H9 (cell line): Measurements from ENCODE around the gene GPLD1. TPM values are rescaled to one million over a fixed set of nuclear protein-coding genes. Genes with fewer than 3 reads are reported as not detected.

ENCODE experiments used
- DNase-seq: peaks from one replicate; pipeline ENCODE4 v3.0.0-alpha.2; 2017
- H2AFZ ChIP-seq: one replicate; pipeline ENCODE4 v1.6.1; 2013; ENCODE audit warnings: mild to moderate bottlenecking, low read length, control low read depth, moderate library complexity
- H2AK5ac ChIP-seq: 2 replicates; pipeline ENCODE4 v1.6.1; 2013; ENCODE audit warnings: low read length, control low read depth, mixed read lengths; ENCODE audit not compliant: insufficient read length
- H2BK120ac ChIP-seq: one replicate; pipeline ENCODE4 v1.6.1; 2013; ENCODE audit warnings: low read depth, mild to moderate bottlenecking, low read length, control low read depth, inconsistent platforms; ENCODE audit not compliant: poor library complexity, severe bottlenecking
- H2BK12ac ChIP-seq: 2 replicates; pipeline ENCODE4 v1.6.1; 2013; ENCODE audit warnings: low read length, control low read depth, mixed read lengths, low read depth; ENCODE audit not compliant: insufficient read length
- H2BK15ac ChIP-seq: 2 replicates; pipeline ENCODE4 v1.6.1; 2013; ENCODE audit warnings: low read depth, low read length, control low read depth
- H2BK20ac ChIP-seq: one replicate; pipeline ENCODE4 v1.6.1; 2013; ENCODE audit warnings: low read depth, mild to moderate bottlenecking, low read length, control low read depth, inconsistent platforms; ENCODE audit not compliant: poor library complexity, severe bottlenecking
- H2BK5ac ChIP-seq: 2 replicates; pipeline ENCODE4 v1.6.1; 2013; ENCODE audit warnings: low read length, control low read depth, mixed read lengths; ENCODE audit not compliant: insufficient read length
- H3K14ac ChIP-seq: 2 replicates; pipeline ENCODE4 v1.6.1; 2013; ENCODE audit warnings: low read length, control low read depth; ENCODE audit not compliant: insufficient read depth
- H3K18ac ChIP-seq: 2 replicates; pipeline ENCODE4 v1.6.1; 2013; ENCODE audit warnings: low read depth, mild to moderate bottlenecking, mixed read lengths, low read length, control low read depth; ENCODE audit not compliant: insufficient read length
- H3K23ac ChIP-seq: 2 replicates; pipeline ENCODE4 v1.6.1; 2013; ENCODE audit warnings: low read length, control low read depth, mixed read lengths, low read depth; ENCODE audit not compliant: insufficient read length
- H3K23me2 ChIP-seq: 2 replicates; pipeline ENCODE4 v1.6.1; 2013; ENCODE audit warnings: low read depth, mild to moderate bottlenecking, mixed read lengths, low read length, control low read depth; ENCODE audit not compliant: insufficient read length, poor library complexity, severe bottlenecking
- H3K27ac ChIP-seq: 2 replicates; pipeline ENCODE4 v1.5.1; 2013; ENCODE audit warnings: low read length, control low read depth, mixed read lengths, low read depth; ENCODE audit not compliant: insufficient read length
- H3K27me3 ChIP-seq: 2 replicates; pipeline ENCODE4 v1.6.1; 2013; ENCODE audit warnings: low read length, control low read depth, inconsistent platforms; ENCODE audit not compliant: insufficient read depth
- H3K4ac ChIP-seq: 2 replicates; pipeline ENCODE4 v1.6.1; 2013; ENCODE audit warnings: low read depth, mild to moderate bottlenecking, control low read depth, inconsistent platforms, low read length, moderate library complexity
- H3K4me1 ChIP-seq: 2 replicates; pipeline ENCODE4 v1.6.1; 2013; ENCODE audit warnings: low read length, control low read depth, inconsistent platforms; ENCODE audit not compliant: insufficient read depth
- H3K4me2 ChIP-seq: 2 replicates; pipeline ENCODE4 v1.6.1; 2013; ENCODE audit warnings: low read length, control low read depth, mixed read lengths; ENCODE audit not compliant: insufficient read length, insufficient read depth
- H3K56ac ChIP-seq: 2 replicates; pipeline ENCODE4 v1.6.1; 2013; ENCODE audit warnings: low read depth, mild to moderate bottlenecking, mixed read lengths, low read length, control low read depth; ENCODE audit not compliant: insufficient read length
- H3K79me1 ChIP-seq: 2 replicates; pipeline ENCODE4 v1.6.1; 2013; ENCODE audit warnings: low read depth, mild to moderate bottlenecking, moderate library complexity, low read length, control low read depth, inconsistent platforms; ENCODE audit not compliant: insufficient read depth, poor library complexity, severe bottlenecking
- H3K79me2 ChIP-seq: 2 replicates; pipeline ENCODE4 v1.6.1; 2013; ENCODE audit warnings: low read length, control low read depth, inconsistent platforms; ENCODE audit not compliant: insufficient read depth
- H3K9ac ChIP-seq: 2 replicates; pipeline ENCODE4 v1.6.1; 2013; ENCODE audit warnings: low read length, control low read depth, mixed read lengths; ENCODE audit not compliant: insufficient read length; ENCODE audit errors: extremely low read depth
- H3K9me3 ChIP-seq: one replicate; pipeline ENCODE4 v1.6.1; 2013; ENCODE audit warnings: low read depth, low read length, inconsistent platforms; ENCODE audit not compliant: control insufficient read depth
- H3T11ph ChIP-seq: one replicate; pipeline ENCODE4 v1.6.1; 2013; ENCODE audit warnings: mild to moderate bottlenecking, low read length, control low read depth, inconsistent platforms
- H4K20me1 ChIP-seq: one replicate; pipeline ENCODE4 v1.6.1; 2013; ENCODE audit not compliant: control insufficient read depth, insufficient read length, insufficient read depth
- H4K5ac ChIP-seq: 2 replicates; pipeline ENCODE4 v1.6.1; 2013; ENCODE audit warnings: low read depth, mild to moderate bottlenecking, mixed read lengths, low read length, control low read depth; ENCODE audit not compliant: insufficient read length
- H4K8ac ChIP-seq: replicated peaks from 2 replicates; pipeline ENCODE4 v1.6.1; 2013; ENCODE audit warnings: low read length, control low read depth, mixed read lengths, low read depth; ENCODE audit not compliant: insufficient read length
- H4K91ac ChIP-seq: 2 replicates; pipeline ENCODE4 v1.6.1; 2013; ENCODE audit warnings: low read depth, mild to moderate bottlenecking, moderate library complexity, mixed read lengths, low read length, control low read depth; ENCODE audit not compliant: insufficient read length
- H3K27ac Mint-ChIP-seq, 3 experiments: 2 replicates in 2 of 3; 3 replicates in 1 of 3; pipeline ENCODE4 v1.8.0; 2020 to 2021; ENCODE audit warnings: mixed read lengths in 3 of 3, mild to moderate bottlenecking in 1 of 3, moderate library complexity in 1 of 3
- H3K27me3 Mint-ChIP-seq: 2 replicates; pipeline ENCODE4 v1.8.0; 2021; ENCODE audit warnings: low read depth, mild to moderate bottlenecking, moderate library complexity, mixed read lengths
- H3K36me3 Mint-ChIP-seq, 3 experiments: 2 replicates in 2 of 3; 3 replicates in 1 of 3; pipeline ENCODE4 v1.8.0; 2020 to 2021; ENCODE audit warnings: low read depth in 3 of 3, mixed read lengths in 3 of 3; ENCODE audit not compliant: insufficient read depth in 1 of 3
- H3K4me1 Mint-ChIP-seq, 2 experiments: 2 replicates each; pipeline ENCODE4 v1.8.0; 2020; ENCODE audit warnings: mixed read lengths in 2 of 2
- H3K4me3 Mint-ChIP-seq, 2 experiments: 2 replicates in 1 of 2; 3 replicates in 1 of 2; pipeline ENCODE4 v1.8.0; 2020 to 2021; ENCODE audit warnings: mild to moderate bottlenecking in 2 of 2, mixed read lengths in 2 of 2, moderate library complexity in 1 of 2
- H3K9me3 Mint-ChIP-seq, 2 experiments: 2 replicates in 1 of 2; 3 replicates in 1 of 2; pipeline ENCODE4 v1.8.0; 2020; ENCODE audit warnings: mild to moderate bottlenecking in 2 of 2, mixed read lengths in 2 of 2, moderate library complexity in 1 of 2
- WGBS: extraction: QIAGEN DNeasy Blood & Tissue Kit; methylation state at CpG from one replicate; pipeline ENCODE4 v1.1.7; 2013; ENCODE audit warnings: missing lambda C conversion rate, low lambda C conversion rate, mixed read lengths; ENCODE audit not compliant: insufficient read length; ENCODE audit errors: extremely low coverage; 5-methylcytosine and 5-hydroxymethylcytosine counted together
- total RNA-seq: library from RNA; stranded (reverse); gene quantifications from 2 replicates; pipeline ENCODE4 v1.2.1, GENCODE V29; 2021
- TF ChIP-seq, protein P1 (sequence below): fragments of 200-600 bp; sonication (generic); conservative IDR thresholded peaks from 3 replicates; pipeline ENCODE4 v1.8.0; 2021; ENCODE audit warnings: antibody characterized with exemption, mild to moderate bottlenecking

GPLD1 gene
- total RNA-seq, 1 experiment from 2014 or later: 8.0 TPM

DNA sequence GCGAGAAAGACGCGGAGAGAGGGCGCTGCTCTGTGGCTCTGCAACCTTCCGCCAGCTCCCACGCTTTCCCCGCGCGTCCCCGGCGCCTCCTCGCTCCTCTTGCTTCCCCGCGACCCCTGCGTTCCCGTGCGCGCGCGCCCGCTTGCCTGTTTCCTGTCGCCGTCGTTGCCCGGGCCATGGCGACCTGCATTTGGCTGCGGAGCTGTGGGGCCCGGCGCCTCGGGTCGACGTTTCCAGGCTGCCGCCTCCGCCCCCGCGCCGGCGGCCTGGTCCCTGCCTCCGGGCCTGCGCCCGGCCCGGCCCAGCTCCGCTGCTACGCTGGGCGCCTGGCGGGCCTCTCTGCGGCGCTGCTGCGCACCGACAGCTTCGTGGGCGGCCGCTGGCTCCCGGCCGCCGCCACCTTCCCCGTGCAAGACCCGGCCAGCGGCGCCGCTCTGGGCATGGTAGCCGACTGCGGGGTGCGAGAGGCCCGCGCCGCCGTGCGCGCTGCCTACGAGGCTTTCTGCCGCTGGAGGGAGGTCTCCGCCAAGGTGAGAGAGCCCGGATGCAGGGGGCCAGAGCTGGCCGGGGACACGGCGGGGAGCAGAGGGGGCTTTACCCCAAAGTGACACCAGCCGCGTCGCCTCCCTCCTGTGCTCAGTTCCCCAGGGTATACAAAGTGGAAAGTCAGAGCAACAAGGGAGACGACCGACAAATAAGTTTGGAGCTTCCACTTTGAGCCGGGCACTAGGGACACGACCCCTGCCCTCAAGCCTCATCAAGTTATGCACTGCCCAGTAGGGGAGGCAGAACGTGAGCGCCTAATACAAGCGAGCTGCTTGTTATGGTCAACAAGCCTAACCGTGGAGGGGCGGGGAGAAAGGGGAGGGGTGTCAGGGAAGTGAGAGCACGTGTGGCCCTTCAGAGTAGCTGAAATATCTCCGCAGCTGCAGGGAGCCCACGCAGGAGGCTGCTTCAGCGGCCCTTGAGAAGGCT is 5.7 kb upstream of the GPLD1 start, which contains the start of gene ALDH5A1:
ALDH5A1 (plus strand) TSS at position 149 of the 975 bp plus-strand sequence; CDS start at position 177, 28 bp downstream.
- Histone ChIP-seq H2BK20ac (no peak within 1 kb of the TSS), H3K18ac (peak within 1 kb of the TSS; percentile 77), H3K27me3 (peaks cover 4% of the 10 kb centered on the region; the same call in 1 of the 2 replicates), H2BK120ac (no peak within 1 kb of the TSS), H2BK5ac (no peak within 1 kb of the TSS), H3K79me1 (no peaks in the 10 kb centered on the region), H2AK5ac (no peak within 1 kb of the TSS), H3K4me1 (no peaks in the 10 kb centered on the region), H3T11ph (no peak within 1 kb of the TSS), H3K9me3 (no peaks in the 10 kb centered on the region), H2BK15ac (no peak within 1 kb of the TSS), H2AFZ (no peak within 1 kb of the TSS), H3K56ac (no peak within 1 kb of the TSS), H3K4ac (no peak within 1 kb of the TSS), H3K14ac (peak within 1 kb of the TSS; percentile 76; the same call in 1 of the 2 replicates), H4K20me1 (no peaks in the 10 kb centered on the region), H3K9ac (no peak within 1 kb of the TSS), H4K5ac (no peak within 1 kb of the TSS), H3K23ac (no peak within 1 kb of the TSS), H4K91ac (no peak within 1 kb of the TSS), H3K27ac (no peak within 1 kb of the TSS), H3K23me2 (peaks cover 11% of the 10 kb centered on the region), H3K4me2 (peak within 1 kb of the TSS; percentile 93), H2BK12ac (no peak within 1 kb of the TSS), H4K8ac (no peak within 1 kb of the TSS), H3K79me2 (no peaks in the 10 kb centered on the region)
- no CpG with 5 or more reads among the region's 93 CpGs for WGBS
- Mint-ChIP-seq H3K4me3 (peak within 1 kb of the TSS; percentile 80 to 83), H3K4me1 (peaks cover 23 to 26% of the 10 kb centered on the region in 2 experiments), H3K9me3 (peaks cover 0 to 9% of the 10 kb centered on the region in 2 experiments; a peak in 3 of 5 replicates), H3K27ac (peak within 1 kb of the TSS in 2 of 3 experiments; percentile 23 to 52; a peak in 2 of 7 replicates), H3K27me3 (peaks cover 34% of the 10 kb centered on the region), H3K36me3 (peaks cover 3 to 15% (median 14%) of the 10 kb centered on the region in 3 experiments; a peak in 6 of 7 replicates)
- TF ChIP-seq, protein P1, sequence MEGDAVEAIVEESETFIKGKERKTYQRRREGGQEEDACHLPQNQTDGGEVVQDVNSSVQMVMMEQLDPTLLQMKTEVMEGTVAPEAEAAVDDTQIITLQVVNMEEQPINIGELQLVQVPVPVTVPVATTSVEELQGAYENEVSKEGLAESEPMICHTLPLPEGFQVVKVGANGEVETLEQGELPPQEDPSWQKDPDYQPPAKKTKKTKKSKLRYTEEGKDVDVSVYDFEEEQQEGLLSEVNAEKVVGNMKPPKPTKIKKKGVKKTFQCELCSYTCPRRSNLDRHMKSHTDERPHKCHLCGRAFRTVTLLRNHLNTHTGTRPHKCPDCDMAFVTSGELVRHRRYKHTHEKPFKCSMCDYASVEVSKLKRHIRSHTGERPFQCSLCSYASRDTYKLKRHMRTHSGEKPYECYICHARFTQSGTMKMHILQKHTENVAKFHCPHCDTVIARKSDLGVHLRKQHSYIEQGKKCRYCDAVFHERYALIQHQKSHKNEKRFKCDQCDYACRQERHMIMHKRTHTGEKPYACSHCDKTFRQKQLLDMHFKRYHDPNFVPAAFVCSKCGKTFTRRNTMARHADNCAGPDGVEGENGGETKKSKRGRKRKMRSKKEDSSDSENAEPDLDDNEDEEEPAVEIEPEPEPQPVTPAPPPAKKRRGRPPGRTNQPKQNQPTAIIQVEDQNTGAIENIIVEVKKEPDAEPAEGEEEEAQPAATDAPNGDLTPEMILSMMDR: peak; percentile 32; the same call in 2 of the 3 replicates
- peak; percentile 75 for DNase-seq
